T-helper 2 cell (primary cell): Measurements from ENCODE around the gene ELOVL3.

Experiments
- DNase-seq, 5 experiments: peaks; one replicate each; pipeline versions ENCODE4 v3.0.0 to v3.0.0-alpha.2; 2012 to 2022

The ELOVL3 gene

DNA sequence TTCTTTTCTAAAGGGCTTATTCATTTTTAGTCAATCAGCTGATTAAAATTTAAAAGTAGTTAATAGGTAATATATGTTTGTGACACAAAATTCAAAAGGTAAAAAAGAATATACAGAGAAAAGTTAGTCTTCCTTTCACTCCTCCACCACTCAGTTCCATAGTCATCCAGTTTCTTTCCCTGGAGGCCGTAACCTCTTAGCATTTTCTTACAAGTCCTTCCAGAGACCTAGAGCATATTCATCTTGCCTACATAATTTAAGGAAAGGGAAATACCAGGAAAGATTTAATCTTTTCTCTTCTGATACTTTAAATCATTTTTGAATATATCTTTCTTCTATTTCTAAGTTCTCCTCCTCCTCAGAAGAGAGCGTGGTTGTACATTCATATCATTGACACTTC is 29.3 kb downstream of the ELOVL3 start:
- no peak for DNase-seq

DNA sequence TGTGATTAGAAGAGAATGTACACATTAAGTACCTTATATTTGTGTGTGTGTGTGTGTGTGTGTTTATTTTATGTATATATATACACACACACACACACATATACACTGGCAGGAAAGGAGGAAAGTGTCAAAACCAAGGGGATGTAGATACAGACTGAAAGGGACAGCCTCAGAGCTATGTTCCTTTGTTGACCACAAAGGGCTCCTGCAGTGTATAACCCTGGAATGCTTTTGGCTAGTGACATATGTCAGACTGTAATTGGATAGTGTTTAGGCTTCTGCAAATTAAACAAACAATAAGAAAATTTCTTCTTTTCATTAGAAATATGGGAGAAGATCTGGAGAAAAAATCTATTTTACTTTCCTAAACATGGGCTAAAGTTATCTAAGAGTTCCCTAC is 35.1 kb downstream of the ELOVL3 start:
- DNase-seq = no peak

DNA sequence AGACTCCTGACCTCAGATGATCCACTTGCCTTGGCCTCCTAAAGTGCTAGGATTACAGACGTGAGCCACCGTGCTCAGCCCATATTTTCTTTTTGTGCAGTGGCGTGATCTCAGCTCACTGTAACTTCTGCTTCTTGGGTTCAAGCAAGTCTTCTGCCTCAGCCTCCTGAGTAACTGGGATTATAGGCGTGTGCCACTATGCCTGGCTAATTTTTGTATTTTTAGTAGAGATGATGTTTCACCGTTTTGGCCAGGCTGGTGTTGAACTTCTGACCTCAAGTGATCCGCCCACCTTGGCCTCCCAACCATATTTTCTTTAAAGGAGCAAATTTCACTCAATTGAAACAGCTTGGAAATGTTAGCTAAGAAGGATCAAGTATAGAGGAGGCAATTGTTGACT is 35.7 kb downstream of the ELOVL3 start:
- no peak for DNase-seq

DNA sequence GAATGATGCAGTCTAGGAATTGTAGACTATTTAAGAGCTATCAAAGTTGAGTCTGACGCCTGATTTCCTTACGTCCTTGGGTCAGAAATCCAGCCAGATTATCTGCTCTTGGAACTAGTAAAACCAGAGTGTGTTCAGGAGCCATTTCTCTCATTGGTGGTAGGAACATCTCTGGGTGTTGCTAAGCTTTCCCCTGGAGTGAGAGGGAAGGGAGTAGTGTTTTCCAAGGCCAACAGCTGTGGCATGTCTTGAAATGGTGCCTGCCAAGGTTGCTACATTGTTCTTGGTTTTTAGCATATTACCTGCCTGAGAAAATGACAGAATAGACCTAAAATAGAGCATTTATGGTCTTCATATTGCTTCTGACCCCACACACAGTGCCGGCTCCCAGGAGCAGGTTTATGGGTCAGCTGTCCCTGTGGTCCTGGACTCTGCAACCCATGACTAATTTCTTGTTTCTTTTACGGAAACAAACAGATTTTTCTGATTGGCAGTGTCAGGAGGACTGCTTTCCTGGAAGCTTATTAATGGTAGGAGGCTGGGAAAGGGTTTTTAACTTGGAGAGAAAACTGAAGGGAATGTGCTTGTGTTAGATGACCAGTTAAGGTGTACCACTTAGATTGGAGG is 36.8 kb downstream of the ELOVL3 start:
- no peak for DNase-seq

DNA sequence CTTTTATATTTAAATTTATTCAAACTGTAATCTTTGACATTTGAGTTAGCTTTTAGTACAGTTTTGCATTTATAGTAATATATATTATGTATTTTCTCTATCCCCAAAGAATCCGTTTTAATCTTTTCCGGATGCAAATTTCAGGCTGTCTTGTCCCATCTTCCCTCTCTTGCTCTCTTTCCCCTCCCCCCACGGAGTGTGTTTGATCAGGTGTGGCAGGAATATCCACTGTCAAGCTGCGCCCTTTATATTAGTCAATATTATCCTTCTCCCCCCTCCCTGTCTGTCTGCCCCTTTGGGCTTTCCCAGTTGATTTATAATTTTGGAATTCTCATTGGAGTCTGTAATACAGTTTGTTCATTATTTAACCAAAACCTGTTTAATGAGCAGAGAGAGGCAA is 38.3 kb downstream of the ELOVL3 start:
- DNase-seq = no peak

DNA sequence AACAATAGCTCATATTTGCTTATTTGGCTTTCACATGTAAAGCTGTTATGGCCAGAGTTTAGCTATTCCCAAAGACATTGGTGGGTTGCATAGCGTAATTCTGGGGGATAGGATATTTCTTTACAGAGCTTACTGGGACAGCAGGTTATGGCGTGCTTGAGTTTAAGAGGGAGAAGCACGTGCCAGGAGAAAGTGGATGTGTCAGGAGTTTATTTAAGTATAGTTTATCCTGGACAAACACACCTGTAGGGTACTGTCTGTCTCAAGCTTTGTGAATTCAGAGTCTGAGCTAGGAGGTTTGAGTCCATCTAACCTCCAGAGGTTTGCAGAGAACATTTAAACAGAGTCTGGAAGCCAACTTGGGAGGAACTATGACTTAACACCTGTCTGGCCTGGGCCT is 40.6 kb downstream of the ELOVL3 start:
- DNase-seq = no peak

DNA sequence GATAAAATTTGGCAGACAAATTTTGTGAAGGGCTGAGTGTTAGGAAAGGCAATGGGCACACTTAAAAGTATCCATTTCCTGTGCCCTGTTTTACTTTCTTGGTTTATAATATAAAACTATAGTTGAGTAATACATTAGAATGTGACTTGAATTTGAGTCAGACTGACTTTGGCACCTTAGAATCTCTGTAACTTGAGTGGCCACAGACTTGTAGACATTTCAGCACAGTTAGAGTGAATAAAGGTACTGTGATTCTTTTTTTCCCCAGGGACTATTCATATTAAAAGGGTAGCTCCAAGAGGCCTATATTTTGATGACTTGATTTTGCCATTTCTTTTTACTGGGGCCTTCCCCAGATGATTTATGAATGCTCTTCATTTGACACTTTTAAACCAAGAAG is 41.6 kb downstream of the ELOVL3 start:
- no peak for DNase-seq

DNA sequence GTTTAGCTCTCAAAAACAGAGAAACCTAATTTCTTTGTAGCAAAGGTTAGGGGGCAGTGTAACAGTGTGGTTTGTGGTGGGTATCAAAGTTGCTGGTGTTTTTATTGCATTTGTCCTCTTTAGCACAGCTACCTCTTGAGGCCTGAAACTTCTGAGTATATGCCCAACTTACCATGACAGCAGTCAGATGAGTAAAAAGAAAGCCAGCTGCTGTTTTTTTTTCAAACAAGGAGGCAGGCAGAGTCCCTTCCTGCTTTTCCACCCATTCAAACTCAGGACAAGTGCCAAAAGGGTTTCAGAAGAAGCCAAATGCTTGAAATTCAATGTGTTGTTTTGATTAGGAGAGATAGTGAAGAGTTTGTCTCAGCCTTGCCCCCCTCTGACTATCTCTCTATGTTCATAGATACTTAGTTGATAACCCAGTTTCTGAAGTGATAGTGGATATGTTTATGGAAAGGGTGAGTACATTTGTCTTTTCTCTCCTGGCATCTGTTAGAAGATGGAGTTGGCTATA is 42.3 kb downstream of the ELOVL3 start:
- DNase-seq = peak in 1 of 5 experiments; percentile 47

DNA sequence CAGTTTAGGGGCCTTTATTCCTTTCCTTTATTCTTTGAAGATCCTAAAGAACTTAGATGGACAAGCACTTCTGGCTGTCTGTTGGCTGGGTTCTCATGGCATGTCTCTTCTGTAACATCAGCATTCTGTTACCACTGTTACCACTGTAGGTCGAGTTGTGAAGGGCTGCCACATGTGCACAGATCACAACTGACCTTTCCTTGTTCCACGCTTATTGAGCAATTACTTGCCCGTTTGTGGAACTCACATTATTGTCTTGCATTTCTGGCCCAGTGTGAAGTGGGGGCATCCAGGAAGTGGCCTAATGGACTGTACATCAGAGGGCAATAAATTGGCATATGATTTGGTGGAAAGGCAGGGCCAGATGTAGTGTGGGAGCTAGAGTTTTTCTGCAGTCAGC is 42.9 kb downstream of the ELOVL3 start:
- no peak for DNase-seq

DNA sequence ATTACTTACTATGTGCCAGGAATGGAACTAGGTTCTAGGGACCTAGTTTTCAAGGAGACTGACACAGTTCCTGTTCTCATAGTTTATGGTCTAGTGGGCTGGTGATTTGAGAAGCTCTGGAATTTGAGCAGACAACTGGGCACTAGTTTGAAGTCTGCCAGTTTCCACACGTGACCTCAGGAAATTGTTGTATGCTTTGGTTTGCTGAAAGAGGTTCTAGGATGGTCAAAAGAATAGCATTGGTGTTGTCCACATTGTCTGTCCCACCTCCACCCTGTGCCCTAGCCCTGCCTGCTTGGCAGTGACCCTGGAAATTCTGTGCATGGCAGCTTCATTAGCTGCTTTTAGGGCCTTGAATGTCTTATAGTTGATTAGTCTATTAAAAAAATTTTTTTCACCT is 48.0 kb downstream of the ELOVL3 start:
- no peak for DNase-seq

DNA sequence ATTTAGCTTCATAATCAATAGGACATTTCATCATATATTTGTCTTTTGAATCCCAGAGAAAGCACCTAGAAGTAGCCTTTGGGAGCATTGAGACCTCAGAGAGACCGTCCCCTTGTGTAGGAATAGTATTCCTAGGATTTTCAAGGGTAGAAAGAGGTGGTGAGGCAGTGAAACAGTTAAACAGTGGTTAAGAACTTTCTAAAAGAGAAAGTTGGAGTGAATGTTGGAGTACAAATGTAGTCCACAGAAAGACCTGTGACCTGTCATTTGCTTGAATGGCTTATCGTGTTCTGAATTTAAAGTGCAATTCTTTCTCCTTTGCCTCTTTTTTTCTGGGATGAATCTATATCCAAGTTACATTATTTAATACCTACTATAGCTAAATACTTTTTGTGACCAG is 49.2 kb downstream of the ELOVL3 start:
- no peak for DNase-seq

DNA sequence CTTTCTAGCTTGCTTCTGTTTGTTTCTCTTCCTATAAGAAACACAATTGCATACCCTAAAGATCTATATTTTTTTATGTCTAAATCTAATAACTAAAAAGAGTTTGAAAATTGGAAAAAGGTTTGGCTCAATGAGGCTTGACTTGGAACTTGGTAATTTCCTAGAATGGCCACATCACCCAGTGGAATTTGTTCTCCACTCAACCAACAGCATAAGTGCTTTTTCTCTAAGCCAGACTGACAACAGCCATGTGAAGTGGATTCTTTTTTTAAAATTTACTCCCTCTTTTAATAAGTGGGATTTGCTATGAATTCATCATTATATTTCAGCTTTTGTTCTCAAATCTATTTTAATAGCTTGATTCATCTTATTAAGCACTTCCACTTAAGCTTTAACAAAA is 53.0 kb downstream of the ELOVL3 start:
- DNase-seq = no peak
